GM23338 (cell line): ENCODE measurements around the gene PARP3. TPM values are rescaled to one million over a fixed set of nuclear protein-coding genes. Genes with fewer than 3 reads are reported as not detected.

Source experiments
- ATAC-seq: fragments of 200-7000 bp; cut with Tn5 transposase; 3 replicates; pipeline ENCODE4 v1.9.1; 2020
- DNase-seq: peaks from one replicate; pipeline ENCODE4 v3.0.0-alpha.2; 2015; ENCODE audit warnings: low spot score
- H2AFZ ChIP-seq: fragments of 200-600 bp; sonication (generic); 2 replicates; pipeline ENCODE4 v1.8.0; 2016; ENCODE audit warnings: antibody characterized with exemption, mild to moderate bottlenecking, moderate library complexity
- H3F3A ChIP-seq: fragments of 200-600 bp; sonication (generic); replicated peaks from 2 replicates; pipeline ENCODE4 v1.8.0; 2017; ENCODE audit warnings: antibody characterized with exemption, mixed run types, low read depth
- H3K27ac ChIP-seq: fragments of 200-600 bp; sonication (generic); 2 replicates; pipeline ENCODE4 v1.6.1; 2016; ENCODE audit warnings: low read depth
- H3K27me3 ChIP-seq: fragments of 200-600 bp; sonication (generic); 2 replicates; pipeline ENCODE4 v1.8.0; 2016; ENCODE audit warnings: mild to moderate bottlenecking, mixed run types, moderate library complexity; ENCODE audit not compliant: insufficient read depth
- H3K36me3 ChIP-seq: fragments of 200-600 bp; sonication (generic); 2 replicates; pipeline ENCODE4 v1.8.0; 2016; ENCODE audit warnings: mild to moderate bottlenecking; ENCODE audit not compliant: insufficient read depth
- H3K4me1 ChIP-seq: fragments of 200-600 bp; sonication (generic); 2 replicates; pipeline ENCODE4 v1.8.0; 2016; ENCODE audit warnings: mild to moderate bottlenecking, moderate library complexity; ENCODE audit not compliant: insufficient read depth
- H3K4me2 ChIP-seq: fragments of 200-600 bp; sonication (generic); 2 replicates; pipeline ENCODE4 v1.7.1; 2017; ENCODE audit warnings: mixed run types
- H3K4me3 ChIP-seq: fragments of 200-600 bp; sonication (generic); 2 replicates; pipeline ENCODE4 v1.6.1; 2016; ENCODE audit warnings: mixed run types
- H3K79me2 ChIP-seq: fragments of 200-600 bp; sonication (generic); replicated peaks from 2 replicates; pipeline ENCODE4 v1.8.0; 2017; ENCODE audit warnings: mild to moderate bottlenecking; ENCODE audit not compliant: insufficient read depth
- H3K9me2 ChIP-seq: fragments of 200-600 bp; sonication (generic); 2 replicates; pipeline ENCODE4 v1.8.0; 2017; ENCODE audit not compliant: insufficient read depth
- H4K20me1 ChIP-seq: fragments of 200-600 bp; sonication (generic); replicated peaks from 2 replicates; pipeline ENCODE4 v1.8.0; 2017; ENCODE audit warnings: mild to moderate bottlenecking; ENCODE audit not compliant: insufficient read depth
- H3K27ac Mint-ChIP-seq: 2 replicates; pipeline ENCODE4 v1.8.0; 2020; ENCODE audit warnings: inconsistent platforms, mild to moderate bottlenecking, moderate library complexity, mixed read lengths
- H3K27me3 Mint-ChIP-seq: 3 replicates; pipeline ENCODE4 v1.8.0; 2022; ENCODE audit warnings: low read depth, mild to moderate bottlenecking, moderate library complexity, mixed read lengths, inconsistent platforms; ENCODE audit not compliant: insufficient read depth, poor library complexity
- H3K36me3 Mint-ChIP-seq: 3 replicates; pipeline ENCODE4 v1.8.0; 2021; ENCODE audit warnings: low read depth, mild to moderate bottlenecking, inconsistent platforms, moderate library complexity, mixed read lengths
- H3K4me1 Mint-ChIP-seq: 3 replicates; pipeline ENCODE4 v1.8.0; 2020; ENCODE audit warnings: mild to moderate bottlenecking, inconsistent platforms, mixed read lengths
- H3K4me3 Mint-ChIP-seq: 3 replicates; pipeline ENCODE4 v1.8.0; 2021; ENCODE audit warnings: moderate library complexity, mild to moderate bottlenecking, inconsistent platforms, mixed read lengths
- H3K9me3 Mint-ChIP-seq: 3 replicates; pipeline ENCODE4 v1.8.0; 2020; ENCODE audit warnings: moderate library complexity, mild to moderate bottlenecking, inconsistent platforms, mixed read lengths
- CTCF ChIP-seq, 2 experiments: fragments of 200-600 bp in 1 of 2; sonication (generic) in 1 of 2; conservative IDR thresholded peaks; 2 replicates each; pipeline versions ENCODE4 v1.5.1 to v1.6.1; 2016 to 2017; ENCODE audit warnings: antibody characterized with exemption in 2 of 2, low read depth in 2 of 2, mild to moderate bottlenecking in 2 of 2, moderate library complexity in 1 of 2
- ETS1 ChIP-seq: IDR thresholded peaks from 2 replicates; pipeline ENCODE4 v1.6.1; 2016; ENCODE audit warnings: antibody characterized with exemption
- EZH2 ChIP-seq: fragments of 200-600 bp; sonication (generic); IDR thresholded peaks from one replicate; pipeline ENCODE4 v1.8.0; 2017; ENCODE audit warnings: antibody characterized with exemption, mild to moderate bottlenecking, low read depth; ENCODE audit not compliant: unreplicated experiment
- EZH2phosphoT487 ChIP-seq: fragments of 200-600 bp; sonication (generic); IDR thresholded peaks from one replicate; pipeline ENCODE4 v1.8.1; 2018; ENCODE audit warnings: antibody characterized with exemption; ENCODE audit not compliant: unreplicated experiment
- JUNB ChIP-seq: IDR thresholded peaks from one replicate; pipeline ENCODE4 v1.6.1; 2016; ENCODE audit warnings: antibody characterized with exemption; ENCODE audit not compliant: unreplicated experiment
- NANOG ChIP-seq: IDR thresholded peaks from 2 replicates; pipeline ENCODE4 v1.6.1; 2016; ENCODE audit warnings: antibody characterized with exemption, borderline replicate concordance
- POLR2AphosphoS5 ChIP-seq: IDR thresholded peaks from 2 replicates; pipeline ENCODE4 v1.6.1; 2016; ENCODE audit warnings: antibody characterized with exemption, low read depth
- REST ChIP-seq: IDR thresholded peaks from one replicate; pipeline ENCODE4 v1.6.1; 2018; ENCODE audit warnings: antibody characterized with exemption; ENCODE audit not compliant: unreplicated experiment
- STAT1 ChIP-seq: IDR thresholded peaks from one replicate; pipeline ENCODE4 v1.6.1; 2016; ENCODE audit warnings: antibody characterized with exemption; ENCODE audit not compliant: unreplicated experiment
- ZNF114 ChIP-seq: fragments of 250-450 bp; sonication (Bioruptor Pico); IDR thresholded peaks from 2 replicates; pipeline ENCODE4 v1.5.0; 2020; ENCODE audit warnings: mild to moderate bottlenecking, moderate library complexity
- ZNF331 ChIP-seq: fragments of 250-450 bp; sonication (Bioruptor Pico); IDR thresholded peaks from 2 replicates; pipeline ENCODE4 v1.5.0; 2020; ENCODE audit warnings: low read depth, mild to moderate bottlenecking, moderate library complexity
- polyA plus RNA-seq: library from polyadenylated mRNA; unstranded; fragments of >200 nt; fragmentation: Nextera tagmentation; extraction: Ambion mirVana; gene quantifications from 2 replicates; pipeline ENCODE4 v1.2.1, GENCODE V29; 2016
- total RNA-seq: library from RNA; depleted of rRNA; stranded (reverse); fragments of >200 nt; shearing (Covaris generic); gene quantifications from 2 replicates; pipeline ENCODE4 v1.2.3, GENCODE V29; 2014

PARP3 gene
- total and polyA plus RNA-seq, 2 experiments from 2014 or later: 0.76 to 1.1 TPM

- H3K79me2 ChIP-seq: peaks cover 13% of the 10 kb centered on the region
- H3K4me2 ChIP-seq: no peak overlapping the region
- H3K9me2 ChIP-seq: no peaks in the 10 kb centered on the region
- H3F3A ChIP-seq: 0 out of 2 replicates have a peak, but pooled peaks cover 2% of the 10 kb centered on the region
- H3K4me1 ChIP-seq: peaks cover under 1% of the 10 kb centered on the region; the same call in 1 of the 2 replicates
- peaks cover 7% of the 10 kb centered on the region for H4K20me1 ChIP-seq
- H3K27me3 ChIP-seq: no peaks in the 10 kb centered on the region
- Mint-ChIP-seq H3K4me3 (no peak overlapping the region), H3K4me1 (peaks cover 5% of the 10 kb centered on the region; the same call in 2 of the 3 replicates), H3K9me3 (no peaks in the 10 kb centered on the region), H3K36me3 (peaks cover 84% of the 10 kb centered on the region), H3K27ac (no peak overlapping the region), H3K27me3 (peaks cover 2% of the 10 kb centered on the region)
- H3K4me3 ChIP-seq: no peak overlapping the region
- H3K36me3 ChIP-seq: peaks cover 12% of the 10 kb centered on the region
- H2AFZ ChIP-seq: no peak overlapping the region
- no peak overlapping the region for H3K27ac ChIP-seq
- ATAC-seq: no peak
- TF ChIP-seq ETS1: no peak
- no peak for TF ChIP-seq EZH2
- no peak for DNase-seq
Measured at GRCh38 chr3:51934991-51935885, 6.9 kb upstream of the PARP3 start.

- Mint-ChIP-seq H3K4me3 (no peak overlapping the region), H3K36me3 (peaks cover 86% of the 10 kb centered on the region), H3K27me3 (peaks cover 5% of the 10 kb centered on the region), H3K27ac (no peak overlapping the region), H3K9me3 (no peaks in the 10 kb centered on the region), H3K4me1 (peaks cover 13% of the 10 kb centered on the region)
- DNase-seq (no peak), ATAC-seq (no peak)
- Histone ChIP-seq H4K20me1 (peaks cover 12% of the 10 kb centered on the region), H3K36me3 (peaks cover 12% of the 10 kb centered on the region), H3K79me2 (peaks cover 21% of the 10 kb centered on the region), H2AFZ (no peak overlapping the region), H3K4me2 (no peak overlapping the region), H3K9me2 (no peaks in the 10 kb centered on the region), H3K4me1 (peaks cover 9% of the 10 kb centered on the region; the same call in 1 of the 2 replicates), H3K4me3 (no peak overlapping the region), H3K27ac (no peak overlapping the region), H3F3A (0 out of 2 replicates have a peak, but pooled peaks cover 2% of the 10 kb centered on the region), H3K27me3 (no peaks in the 10 kb centered on the region)
- TF ChIP-seq EZH2: no peak
- no peak for TF ChIP-seq STAT1
- no peak for TF ChIP-seq JUNB
- no peak for TF ChIP-seq ZNF114 (CRISPR knock-in tag)
- no peak for TF ChIP-seq POLR2AphosphoS5
- no peak for TF ChIP-seq CTCF (conservative IDR thresholded peaks at IDR 0.05; ENCODE audit: low read depth in 2 of 2)
- TF ChIP-seq EZH2phosphoT487: no peak
- TF ChIP-seq ZNF331 (CRISPR knock-in tag): no peak
- TF ChIP-seq NANOG: no peak
- no peak for TF ChIP-seq ETS1
- TF ChIP-seq REST: no peak
Measured at GRCh38 chr3:51935886-51936755, 6.0 kb upstream of the PARP3 start.
